GM21423 (cell line): Measurements from ENCODE around the gene GTF2H1.
"Not testable (repeated sequence)": the region's sequence is repeated elsewhere in the genome, so short reads cannot be mapped to it uniquely, and the experiment has no call there.

Source experiments
- ATAC-seq: cut with Tn5 transposase; IDR thresholded peaks from one replicate; pipeline ENCODE4 v1.9.1; 2021; ENCODE audit warnings: mild to moderate bottlenecking, moderate library complexity; ENCODE audit not compliant: unreplicated experiment

Gene GTF2H1

GRCh38 chr11:18317551-18317950, 4.8 kb upstream of the GTF2H1 start:
- no peak for ATAC-seq

GRCh38 chr11:18319914-18320313, 2.5 kb upstream of the GTF2H1 start:
- ATAC-seq, result no peak

- ATAC-seq, result no peak
Measured at GRCh38 chr11:18320617-18321016, 1.8 kb upstream of the GTF2H1 start.

GRCh38 chr11:18321578-18321968, 794 bp upstream of the GTF2H1 start:
- ATAC-seq, result peak; percentile 2

GRCh38 chr11:18322818-18323570, 627 bp downstream of the GTF2H1 start:
- ATAC-seq, result no peak

GRCh38 chr11:18323881-18324280, 1.5 kb downstream of the GTF2H1 start:
- ATAC-seq, result not testable (repeated sequence)

GRCh38 chr11:18324381-18324780, 2.0 kb downstream of the GTF2H1 start:
- ATAC-seq, result no peak

- ATAC-seq, result peak; percentile 49
Measured at GRCh38 chr11:18329196-18329870, 7.0 kb downstream of the GTF2H1 start.

- no peak for ATAC-seq
Measured at GRCh38 chr11:18330921-18331320, 8.6 kb downstream of the GTF2H1 start.

- ATAC-seq, result no peak
Measured at GRCh38 chr11:18332302-18332701, 9.9 kb downstream of the GTF2H1 start.

GRCh38 chr11:18332891-18333290, 10.5 kb downstream of the GTF2H1 start:
- no peak for ATAC-seq

- no peak for ATAC-seq
Measured at GRCh38 chr11:18347471-18348125, 25.2 kb downstream of the GTF2H1 start.

GRCh38 chr11:18352581-18352980, 30.2 kb downstream of the GTF2H1 start:
- ATAC-seq, result no peak

GRCh38 chr11:18358646-18359045, 36.3 kb downstream of the GTF2H1 start:
- no peak for ATAC-seq

GRCh38 chr11:18361154-18361553, 38.8 kb downstream of the GTF2H1 start:
- no peak for ATAC-seq

GRCh38 chr11:18364495-18365073, 42.2 kb downstream of the GTF2H1 start:
- ATAC-seq, result no peak

- no peak for ATAC-seq
Measured at GRCh38 chr11:18365741-18366140, 43.4 kb downstream of the GTF2H1 start.

- no peak for ATAC-seq
Measured at GRCh38 chr11:18366286-18366685, 43.9 kb downstream of the GTF2H1 start.

GRCh38 chr11:18367431-18367830, 45.1 kb downstream of the GTF2H1 start:
- no peak for ATAC-seq

- ATAC-seq, result no peak
Measured at GRCh38 chr11:18368221-18368620, 45.9 kb downstream of the GTF2H1 start.

- ATAC-seq, result no peak
Measured at GRCh38 chr11:18369398-18369797, 47.0 kb downstream of the GTF2H1 start.

- no peak for ATAC-seq
Measured at GRCh38 chr11:18371279-18371678, 48.9 kb downstream of the GTF2H1 start.
